Astrocyte (in vitro differentiated cells and primary cell): ENCODE results near the gene PSEN2. TPM values are rescaled to one million over a fixed set of nuclear protein-coding genes. Genes with fewer than 3 reads are reported as not detected.

Experiments used
- DNase-seq: peaks from one replicate; pipeline ENCODE4 v3.0.0-alpha.2; 2010; ENCODE audit warnings: low read depth
- FAIRE-seq: peaks from 2 replicates; lab custom pipeline; 2011; peaks lifted over from hg19 to GRCh38; lab: Jason Lieb, UNC
- H2AFZ ChIP-seq: 2 replicates; pipeline ENCODE4 v1.6.0; 2012; ENCODE audit warnings: low read depth, low read length, inconsistent platforms
- H3K27ac ChIP-seq: 2 replicates; pipeline ENCODE4 v1.5.1; 2011; ENCODE audit warnings: low read depth, low read length, inconsistent platforms
- H3K27me3 ChIP-seq: 2 replicates; pipeline ENCODE4 v1.6.0; 2011; ENCODE audit warnings: low read length, inconsistent platforms; ENCODE audit not compliant: insufficient read depth
- H3K36me3 ChIP-seq: 2 replicates; pipeline ENCODE4 v1.5.1; 2011; ENCODE audit warnings: low read length, inconsistent platforms; ENCODE audit not compliant: insufficient read depth
- H3K4me1 ChIP-seq: 2 replicates; pipeline ENCODE4 v1.5.1; 2011; ENCODE audit warnings: low read length, inconsistent platforms; ENCODE audit not compliant: insufficient read depth
- H3K4me2 ChIP-seq: 2 replicates; pipeline ENCODE4 v1.6.0; 2012; ENCODE audit warnings: low read length, inconsistent platforms
- H3K4me3 ChIP-seq: 2 replicates; pipeline ENCODE4 v1.5.1; 2011; ENCODE audit warnings: low read depth, mild to moderate bottlenecking, low read length, inconsistent platforms; ENCODE audit not compliant: insufficient read depth
- H3K79me2 ChIP-seq: 2 replicates; pipeline ENCODE4 v1.6.0; 2012; ENCODE audit warnings: mild to moderate bottlenecking, low read length, inconsistent platforms; ENCODE audit not compliant: insufficient read depth
- H3K9ac ChIP-seq: 2 replicates; pipeline ENCODE4 v1.6.0; 2012; ENCODE audit warnings: mild to moderate bottlenecking, low read length, inconsistent platforms
- H3K9me3 ChIP-seq: 2 replicates; pipeline ENCODE4 v1.5.1; 2012; ENCODE audit warnings: low read depth, mild to moderate bottlenecking, low read length, inconsistent platforms; ENCODE audit not compliant: insufficient read depth
- H4K20me1 ChIP-seq: 2 replicates; pipeline ENCODE4 v1.6.0; 2012; ENCODE audit warnings: low read length, inconsistent platforms; ENCODE audit not compliant: insufficient read depth
- H3K27ac Mint-ChIP-seq: one replicate; pipeline ENCODE4 v1.8.0; 2021; ENCODE audit warnings: mild to moderate bottlenecking, mixed read lengths; ENCODE audit not compliant: unreplicated experiment
- H3K27me3 Mint-ChIP-seq: one replicate; pipeline ENCODE4 v1.8.0; 2021; ENCODE audit warnings: low read depth, mixed read lengths; ENCODE audit not compliant: unreplicated experiment
- H3K36me3 Mint-ChIP-seq: one replicate; pipeline ENCODE4 v1.8.0; 2021; ENCODE audit warnings: low read depth, mixed read lengths; ENCODE audit not compliant: unreplicated experiment
- H3K4me1 Mint-ChIP-seq: one replicate; pipeline ENCODE4 v1.8.0; 2021; ENCODE audit warnings: low read depth, mixed read lengths; ENCODE audit not compliant: unreplicated experiment
- H3K4me3 Mint-ChIP-seq: one replicate; pipeline ENCODE4 v1.8.0; 2021; ENCODE audit warnings: mild to moderate bottlenecking, moderate library complexity, mixed read lengths; ENCODE audit not compliant: unreplicated experiment
- H3K9me3 Mint-ChIP-seq: one replicate; pipeline ENCODE4 v1.8.0; 2021; ENCODE audit warnings: mild to moderate bottlenecking, mixed read lengths; ENCODE audit not compliant: unreplicated experiment
- CTCF ChIP-seq: IDR thresholded peaks from 2 replicates; pipeline ENCODE4 v1.5.1; 2011; ENCODE audit warnings: low read depth, mild to moderate bottlenecking, inconsistent platforms, low read length, moderate library complexity; ENCODE audit not compliant: insufficient read depth
- EZH2 ChIP-seq: IDR thresholded peaks from 2 replicates; pipeline ENCODE4 v1.6.1; 2012; ENCODE audit warnings: mild to moderate bottlenecking, low read length, inconsistent platforms; ENCODE audit not compliant: insufficient read depth
- total RNA-seq: library from RNA; stranded (reverse); gene quantifications from 2 replicates; pipeline ENCODE4 v1.2.1, GENCODE V29; 2021

PSEN2 gene
- total RNA-seq, 1 donor from 2014 or later, result 12.4 TPM

- Histone ChIP-seq H3K4me1 (peaks cover 12% of the 10 kb centered on the region), H3K79me2 (no peaks in the 10 kb centered on the region), H3K27ac (no peak overlapping the region), H3K4me3 (peak overlapping the region; percentile 73), H3K36me3 (no peaks in the 10 kb centered on the region), H3K27me3 (peaks cover 7% of the 10 kb centered on the region), H3K9me3 (no peaks in the 10 kb centered on the region), H4K20me1 (no peaks in the 10 kb centered on the region), H3K9ac (peak overlapping the region; percentile 75), H2AFZ (peak overlapping the region; percentile 86), H3K4me2 (peak overlapping the region; percentile 98)
- peak overlapping the region; percentile 41 for H3K27ac Mint-ChIP-seq
- H3K9me3 Mint-ChIP-seq, result peaks cover 4% of the 10 kb centered on the region
- FAIRE-seq (no peak), DNase-seq (peak; percentile 12)
- peak overlapping the region; percentile 85 for H3K4me3 Mint-ChIP-seq
- peaks cover 6% of the 10 kb centered on the region for H3K4me1 Mint-ChIP-seq
- peaks cover 4% of the 10 kb centered on the region for H3K36me3 Mint-ChIP-seq
- peaks cover 2% of the 10 kb centered on the region for H3K27me3 Mint-ChIP-seq
- TF ChIP-seq CTCF (no peak), EZH2 (no peak)
These were observed 403 bp upstream of the PSEN2 start for GRCh38 chr1:226870026-226870400.

- H4K20me1 ChIP-seq, result no peaks in the 10 kb centered on the region
- no peaks in the 10 kb centered on the region for H3K79me2 ChIP-seq
- Mint-ChIP-seq H3K9me3 (peaks cover 4% of the 10 kb centered on the region), H3K27me3 (peaks cover 2% of the 10 kb centered on the region), H3K4me1 (peaks cover 10% of the 10 kb centered on the region), H3K4me3 (peak overlapping the region; percentile 87), H3K27ac (peak overlapping the region; percentile 38), H3K36me3 (peaks cover 2% of the 10 kb centered on the region)
- peaks cover 3% of the 10 kb centered on the region for H3K27me3 ChIP-seq
- no peaks in the 10 kb centered on the region for H3K9me3 ChIP-seq
- TF ChIP-seq CTCF, result no peak
- no peak for TF ChIP-seq EZH2
- peak overlapping the region; percentile 98 for H3K4me2 ChIP-seq
- peaks cover 20% of the 10 kb centered on the region for H3K4me1 ChIP-seq
- H2AFZ ChIP-seq, result no peak overlapping the region
- no peak overlapping the region for H3K27ac ChIP-seq
- peak overlapping the region; percentile 75 for H3K9ac ChIP-seq
- no peaks in the 10 kb centered on the region for H3K36me3 ChIP-seq
- H3K4me3 ChIP-seq, result no peak overlapping the region
- DNase-seq (no peak), FAIRE-seq (no peak)
These were observed 1.4 kb downstream of the PSEN2 start for GRCh38 chr1:226871636-226872327.

GRCh38 chr1:226872437-226872836 is 2.0 kb downstream of the PSEN2 start:
- no peak overlapping the region for H3K4me3 Mint-ChIP-seq
- H3K9me3 ChIP-seq, result no peaks in the 10 kb centered on the region
- H3K4me3 ChIP-seq, result no peak overlapping the region
- peaks cover 2% of the 10 kb centered on the region for H3K36me3 Mint-ChIP-seq
- H3K4me2 ChIP-seq, result no peak overlapping the region
- H4K20me1 ChIP-seq, result no peaks in the 10 kb centered on the region
- peaks cover 10% of the 10 kb centered on the region for H3K4me1 Mint-ChIP-seq
- H2AFZ ChIP-seq, result no peak overlapping the region
- peak overlapping the region; percentile 62 for H3K27ac Mint-ChIP-seq
- no peaks in the 10 kb centered on the region for H3K79me2 ChIP-seq
- H3K9ac ChIP-seq, result no peak overlapping the region
- peaks cover 3% of the 10 kb centered on the region for H3K9me3 Mint-ChIP-seq
- TF ChIP-seq EZH2 (no peak), CTCF (no peak)
- no peak overlapping the region for H3K27ac ChIP-seq
- no peak for DNase-seq
- H3K36me3 ChIP-seq, result no peaks in the 10 kb centered on the region
- peaks cover 2% of the 10 kb centered on the region for H3K27me3 Mint-ChIP-seq
- H3K27me3 ChIP-seq, result peaks cover 3% of the 10 kb centered on the region
- no peak for FAIRE-seq
- H3K4me1 ChIP-seq, result peaks cover 20% of the 10 kb centered on the region
